IPS-18a (cell line): ENCODE data around the gene NLRP7.
"Not testable (repeated sequence)": the region's sequence is repeated elsewhere in the genome, so short reads cannot be mapped to it uniquely, and the experiment has no call there.

ENCODE experiments used
- H3K27ac ChIP-seq: one replicate; pipeline ENCODE4 v1.5.1; 2013; ENCODE audit warnings: low read length
- H3K27me3 ChIP-seq: one replicate; pipeline ENCODE4 v1.6.1; 2013; ENCODE audit warnings: mild to moderate bottlenecking, low read length; ENCODE audit not compliant: control insufficient read depth, insufficient read depth
- H3K36me3 ChIP-seq: one replicate; pipeline ENCODE4 v1.6.1; 2013; ENCODE audit warnings: low read depth, low read length; ENCODE audit not compliant: control insufficient read depth
- H3K4me1 ChIP-seq: one replicate; pipeline ENCODE4 v1.6.1; 2013; ENCODE audit warnings: low read depth, low read length; ENCODE audit not compliant: control insufficient read depth
- H3K4me3 ChIP-seq: one replicate; pipeline ENCODE4 v1.5.1; 2013; ENCODE audit warnings: low read length
- H3K9ac ChIP-seq: one replicate; pipeline ENCODE4 v1.6.1; 2013; ENCODE audit warnings: mild to moderate bottlenecking, low read length, moderate library complexity
- H3K9me3 ChIP-seq: one replicate; pipeline ENCODE4 v1.6.1; 2013; ENCODE audit warnings: low read depth, low read length; ENCODE audit not compliant: control insufficient read depth

NLRP7 gene

GRCh38 chr19:54952591-54953344 is 5.4 kb upstream of the NLRP7 start:
- Histone ChIP-seq H3K9ac (no peak overlapping the region), H3K27me3 (no peaks in the 10 kb centered on the region), H3K27ac (no peak overlapping the region), H3K9me3 (no peaks in the 10 kb centered on the region), H3K4me3 (no peak overlapping the region), H3K36me3 (no peaks in the 10 kb centered on the region), H3K4me1 (peaks cover 4% of the 10 kb centered on the region)

- H3K27ac ChIP-seq, H3K4me3 ChIP-seq, H3K4me1 ChIP-seq, H3K9ac ChIP-seq, H3K9me3 ChIP-seq, H3K36me3 ChIP-seq, H3K27me3 ChIP-seq: not testable (repeated sequence)
Observed at GRCh38 chr19:54950580-54950979, 3.2 kb upstream of the NLRP7 start.

- no peak overlapping the region for H3K4me3 ChIP-seq
- peaks cover 4% of the 10 kb centered on the region for H3K4me1 ChIP-seq
- H3K27ac ChIP-seq: no peak overlapping the region
- H3K36me3 ChIP-seq: no peaks in the 10 kb centered on the region
- no peaks in the 10 kb centered on the region for H3K9me3 ChIP-seq
- H3K27me3 ChIP-seq: no peaks in the 10 kb centered on the region
- no peak overlapping the region for H3K9ac ChIP-seq
Observed at GRCh38 chr19:54949412-54949811, 2.1 kb upstream of the NLRP7 start.

- H3K36me3 ChIP-seq, H3K4me3 ChIP-seq, H3K4me1 ChIP-seq, H3K9me3 ChIP-seq, H3K9ac ChIP-seq, H3K27me3 ChIP-seq, H3K27ac ChIP-seq: not testable (repeated sequence)
Observed at GRCh38 chr19:54943772-54944361, 3.5 kb downstream of the NLRP7 start.

- H3K36me3 ChIP-seq, H3K4me1 ChIP-seq, H3K9ac ChIP-seq, H3K27me3 ChIP-seq, H3K9me3 ChIP-seq, H3K27ac ChIP-seq, H3K4me3 ChIP-seq: not testable (repeated sequence)
Observed at GRCh38 chr19:54939538-54939937, 7.8 kb downstream of the NLRP7 start.

GRCh38 chr19:54938906-54939305 is 8.4 kb downstream of the NLRP7 start:
- Histone ChIP-seq H3K9me3 (no peaks in the 10 kb centered on the region), H3K36me3 (no peaks in the 10 kb centered on the region), H3K9ac (no peak overlapping the region), H3K27ac (no peak overlapping the region), H3K4me3 (no peak overlapping the region), H3K4me1 (no peaks in the 10 kb centered on the region), H3K27me3 (no peaks in the 10 kb centered on the region)

GRCh38 chr19:54937926-54938325 is 9.4 kb downstream of the NLRP7 start:
- Histone ChIP-seq H3K4me1 (no peaks in the 10 kb centered on the region), H3K36me3 (no peaks in the 10 kb centered on the region), H3K9ac (no peak overlapping the region), H3K27ac (no peak overlapping the region), H3K27me3 (no peaks in the 10 kb centered on the region), H3K9me3 (no peaks in the 10 kb centered on the region), H3K4me3 (no peak overlapping the region)

GRCh38 chr19:54928299-54928698 is 19.0 kb downstream of the NLRP7 start:
- Histone ChIP-seq H3K36me3 (no peaks in the 10 kb centered on the region), H3K4me1 (no peaks in the 10 kb centered on the region), H3K27ac (no peak overlapping the region), H3K9me3 (peaks cover 14% of the 10 kb centered on the region), H3K9ac (no peak overlapping the region), H3K4me3 (no peak overlapping the region), H3K27me3 (no peaks in the 10 kb centered on the region)

- H3K36me3 ChIP-seq: no peaks in the 10 kb centered on the region
- H3K4me1 ChIP-seq: no peaks in the 10 kb centered on the region
- H3K4me3 ChIP-seq: no peak overlapping the region
- no peak overlapping the region for H3K9ac ChIP-seq
- H3K9me3 ChIP-seq: peaks cover 4% of the 10 kb centered on the region
- no peak overlapping the region for H3K27ac ChIP-seq
- no peaks in the 10 kb centered on the region for H3K27me3 ChIP-seq
Observed at GRCh38 chr19:54923276-54923675, 24.1 kb downstream of the NLRP7 start.

GRCh38 chr19:54921082-54921481 is 26.2 kb downstream of the NLRP7 start:
- no peaks in the 10 kb centered on the region for H3K4me1 ChIP-seq
- H3K9me3 ChIP-seq: no peaks in the 10 kb centered on the region
- H3K27me3 ChIP-seq: no peaks in the 10 kb centered on the region
- H3K9ac ChIP-seq: no peak overlapping the region
- H3K4me3 ChIP-seq: no peak overlapping the region
- H3K36me3 ChIP-seq: no peaks in the 10 kb centered on the region
- no peak overlapping the region for H3K27ac ChIP-seq

- not testable (repeated sequence) for H3K9ac ChIP-seq, H3K36me3 ChIP-seq, H3K9me3 ChIP-seq, H3K27ac ChIP-seq, H3K27me3 ChIP-seq, H3K4me3 ChIP-seq, H3K4me1 ChIP-seq
Observed at GRCh38 chr19:54919646-54920563, 27.4 kb downstream of the NLRP7 start.
